BJ (cell line): ENCODE results near the gene TXNL4B. TPM values are rescaled to one million over a fixed set of nuclear protein-coding genes. Genes with fewer than 3 reads are reported as not detected.

Experiments
- CTCF ChIA-PET: fragments of 350-600 bp; formaldehyde crosslinking; extraction: SDS; loops from one replicate; lab custom pipeline; 2021; ENCODE audit warnings: antibody characterized with exemption, inconsistent platforms; lab: Yijun Ruan, JAX
- POLR2A ChIA-PET: fragments of 300-600 bp; sonication (Branson Sonifier 250); formaldehyde crosslinking; extraction: SDS; loops from one replicate; lab custom pipeline; 2021; ENCODE audit warnings: antibody characterized with exemption; lab: Charles Lee
- DNase-seq: peaks from one replicate; pipeline ENCODE4 v3.0.0-alpha.2; 2011; ENCODE audit warnings: low read depth
- H3K27me3 ChIP-seq: 2 replicates; pipeline ENCODE4 v1.6.0; 2011; ENCODE audit warnings: low read length; ENCODE audit not compliant: control insufficient read depth, insufficient read depth
- H3K36me3 ChIP-seq: 2 replicates; pipeline ENCODE4 v1.5.1; 2011; ENCODE audit warnings: low read length; ENCODE audit not compliant: control insufficient read depth, insufficient read depth
- H3K4me3 ChIP-seq: 2 replicates; pipeline ENCODE4 v1.5.1; 2011; ENCODE audit warnings: low read depth, mild to moderate bottlenecking, control low read depth, low read length
- polyA plus RNA-seq: library from polyadenylated mRNA; depleted of rRNA; stranded (reverse); fragments of >200 nt; gene quantifications from 2 replicates; pipeline ENCODE4 v1.2.3, GENCODE V29; 2011
- TF ChIP-seq, protein P1 (sequence below): IDR thresholded peaks from 2 replicates; pipeline ENCODE4 v1.5.1; 2011; ENCODE audit warnings: low read depth, mild to moderate bottlenecking, control low read depth, inconsistent platforms, low read length, moderate library complexity; ENCODE audit not compliant: insufficient read depth

The TXNL4B gene
- polyA plus RNA-seq, 1 experiment, result 8.3 TPM

DNA sequence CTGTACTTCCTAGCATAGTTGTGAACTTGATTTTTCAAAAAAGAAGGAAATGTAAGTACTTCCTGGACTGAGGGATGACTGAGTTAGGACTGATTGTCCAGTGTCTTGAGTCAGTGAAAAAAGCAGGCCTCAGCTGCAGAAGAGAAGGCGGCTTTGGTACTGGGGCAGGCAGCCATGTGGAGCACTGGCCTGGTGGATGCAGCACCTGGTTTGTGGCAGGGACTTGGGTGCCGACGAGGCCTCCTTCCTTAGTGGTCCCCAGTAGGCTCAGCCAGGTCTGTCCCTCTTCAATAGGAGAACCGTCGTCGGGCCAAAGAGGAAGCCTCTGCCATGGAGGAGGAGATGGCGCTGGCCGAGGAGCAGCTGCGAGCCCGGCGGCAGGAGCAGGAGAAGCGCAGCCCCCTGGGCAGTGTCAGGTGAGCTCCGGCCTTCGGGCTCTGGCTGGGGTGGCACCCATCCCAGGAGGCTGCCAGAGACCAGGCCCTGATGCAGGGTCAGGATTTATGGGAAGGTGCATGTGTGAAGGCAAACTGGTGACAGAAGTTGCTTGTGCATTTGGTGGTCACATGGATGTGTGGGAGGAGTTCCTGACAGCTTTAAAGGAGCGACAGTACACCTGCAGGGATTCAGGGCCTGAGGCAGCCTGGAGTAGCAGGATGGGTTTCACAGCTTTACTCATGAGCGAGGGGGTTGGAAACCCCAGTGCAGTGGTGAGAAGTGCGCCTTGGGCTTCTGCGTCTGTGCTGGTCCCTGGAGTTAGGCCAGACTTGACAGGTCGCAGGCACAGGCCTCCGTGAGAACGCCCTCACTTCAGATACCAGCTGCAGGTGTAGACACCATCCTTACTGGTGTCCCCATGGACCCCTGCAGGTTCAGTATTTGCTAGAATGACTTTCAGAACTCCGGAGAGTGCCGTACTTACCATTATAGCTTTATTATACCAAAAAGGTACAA lies 17.5 kb upstream of the TXNL4B start:
- POLR2A ChIA-PET, result no interaction called here
- no peak overlapping the region for H3K4me3 ChIP-seq
- H3K36me3 ChIP-seq, result peaks cover 40% of the 10 kb centered on the region
- CTCF ChIA-PET, result interaction anchor here (1.5 to 1.9 kb wide), 2 partner anchors 12 to 14 kb away, joined by 4 to 10 read pairs; no protein-coding TSS in a partner anchor
- TF ChIP-seq, protein P1, sequence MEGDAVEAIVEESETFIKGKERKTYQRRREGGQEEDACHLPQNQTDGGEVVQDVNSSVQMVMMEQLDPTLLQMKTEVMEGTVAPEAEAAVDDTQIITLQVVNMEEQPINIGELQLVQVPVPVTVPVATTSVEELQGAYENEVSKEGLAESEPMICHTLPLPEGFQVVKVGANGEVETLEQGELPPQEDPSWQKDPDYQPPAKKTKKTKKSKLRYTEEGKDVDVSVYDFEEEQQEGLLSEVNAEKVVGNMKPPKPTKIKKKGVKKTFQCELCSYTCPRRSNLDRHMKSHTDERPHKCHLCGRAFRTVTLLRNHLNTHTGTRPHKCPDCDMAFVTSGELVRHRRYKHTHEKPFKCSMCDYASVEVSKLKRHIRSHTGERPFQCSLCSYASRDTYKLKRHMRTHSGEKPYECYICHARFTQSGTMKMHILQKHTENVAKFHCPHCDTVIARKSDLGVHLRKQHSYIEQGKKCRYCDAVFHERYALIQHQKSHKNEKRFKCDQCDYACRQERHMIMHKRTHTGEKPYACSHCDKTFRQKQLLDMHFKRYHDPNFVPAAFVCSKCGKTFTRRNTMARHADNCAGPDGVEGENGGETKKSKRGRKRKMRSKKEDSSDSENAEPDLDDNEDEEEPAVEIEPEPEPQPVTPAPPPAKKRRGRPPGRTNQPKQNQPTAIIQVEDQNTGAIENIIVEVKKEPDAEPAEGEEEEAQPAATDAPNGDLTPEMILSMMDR, result no peak
- H3K27me3 ChIP-seq, result no peaks in the 10 kb centered on the region
- no peak for DNase-seq

DNA sequence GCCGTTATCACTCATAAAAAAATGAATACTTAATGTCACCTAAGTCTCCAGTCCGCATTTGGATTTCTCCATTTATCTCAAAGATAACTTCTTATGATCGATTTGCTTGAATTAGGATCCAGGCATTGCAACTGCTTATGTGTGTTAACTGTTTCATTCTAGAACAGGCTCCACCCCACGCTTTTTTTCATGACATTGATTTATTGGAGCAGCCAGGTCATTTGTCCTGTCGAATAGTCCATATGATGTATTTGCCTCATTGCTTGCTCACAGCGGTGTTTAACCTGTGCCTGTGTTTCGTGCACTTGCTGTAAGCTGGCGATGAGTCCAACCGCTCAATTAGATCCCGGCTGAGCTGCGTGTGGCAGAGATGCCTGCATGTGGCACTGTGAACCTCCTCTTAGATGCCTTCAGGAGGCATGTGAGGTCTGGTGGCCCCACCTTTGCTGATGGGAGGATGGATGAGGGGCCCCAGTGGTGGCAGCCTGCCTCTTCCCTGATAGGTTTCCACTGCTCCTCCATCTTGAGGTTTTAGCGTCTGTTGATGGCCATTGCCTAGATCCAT lies 16.6 kb upstream of the TXNL4B start:
- POLR2A ChIA-PET, result no interaction called here
- Histone ChIP-seq H3K27me3 (no peaks in the 10 kb centered on the region), H3K36me3 (peaks cover 49% of the 10 kb centered on the region), H3K4me3 (no peak overlapping the region)
- TF ChIP-seq, protein P1, result no peak
- DNase-seq, result no peak
- CTCF ChIA-PET, result interaction anchor here (1.5 to 1.9 kb wide), 2 partner anchors 15 kb away, joined by 3 to 10 read pairs; no protein-coding TSS in a partner anchor

DNA sequence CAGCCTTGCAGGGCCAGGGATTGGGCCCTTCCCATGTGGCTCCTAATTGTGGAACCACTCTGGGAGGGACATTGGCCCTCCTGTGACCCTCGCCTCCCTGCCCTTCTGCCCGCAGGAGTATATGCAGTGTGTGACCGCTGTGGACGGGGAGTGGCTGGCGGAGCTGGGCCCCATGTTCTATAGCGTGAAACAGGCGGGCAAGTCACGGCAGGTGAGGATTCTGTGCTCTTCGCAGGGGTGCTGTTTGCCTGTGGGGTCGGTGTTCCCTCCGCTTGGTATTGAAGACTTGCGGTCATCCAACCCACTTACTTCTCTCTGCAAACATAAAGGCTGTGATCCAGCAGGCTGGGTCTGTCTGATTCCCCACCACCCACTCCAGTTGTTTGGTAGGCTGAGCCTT lies 15.9 kb upstream of the TXNL4B start:
- POLR2A ChIA-PET, result no interaction called here
- Histone ChIP-seq H3K27me3 (no peaks in the 10 kb centered on the region), H3K4me3 (no peak overlapping the region), H3K36me3 (peaks cover 56% of the 10 kb centered on the region)
- CTCF ChIA-PET, result interaction anchor here (1.1 to 1.5 kb wide), 2 partner anchors 8 to 16 kb away, joined by 3 read pairs; no protein-coding TSS in a partner anchor
- TF ChIP-seq, protein P1, result no peak
- DNase-seq, result no peak

DNA sequence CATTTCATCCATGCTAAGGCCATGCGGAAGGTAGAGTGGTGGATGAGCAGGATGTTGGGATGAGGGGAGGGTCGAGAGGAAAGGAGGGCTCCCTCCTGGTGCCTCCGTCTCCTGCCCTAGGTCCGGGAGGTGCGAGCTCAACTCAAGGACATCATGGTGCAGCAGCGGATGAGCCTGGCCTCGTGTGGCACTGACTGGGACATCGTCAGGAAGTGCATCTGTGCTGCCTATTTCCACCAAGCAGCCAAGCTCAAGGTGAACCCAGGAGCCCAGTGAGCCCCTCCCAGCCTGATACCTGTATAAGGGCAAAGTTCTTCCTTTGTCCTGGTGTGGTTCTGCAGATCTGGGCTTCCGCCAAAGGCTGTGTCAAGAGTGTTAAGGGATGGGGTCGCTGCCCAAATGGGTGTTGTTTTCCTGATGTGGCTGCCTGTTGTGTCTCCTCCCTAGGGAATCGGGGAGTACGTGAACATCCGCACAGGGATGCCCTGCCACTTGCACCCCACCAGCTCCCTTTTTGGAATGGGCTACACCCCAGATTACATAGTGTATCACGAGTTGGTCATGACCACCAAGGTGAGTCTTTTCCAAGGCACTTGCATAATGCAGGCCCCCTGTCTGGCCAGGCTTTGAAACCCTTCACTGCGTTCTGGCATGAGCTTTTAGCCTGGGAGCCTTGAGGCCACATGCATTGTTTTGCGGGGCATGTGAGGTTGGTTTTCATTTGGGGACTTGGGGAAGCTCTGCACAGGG lies 15.1 kb upstream of the TXNL4B start:
- TF ChIP-seq, protein P1, result no peak
- POLR2A ChIA-PET, result no interaction called here
- no peak for DNase-seq

More for the DNA sequence above, 15.1 kb upstream of the TXNL4B start:
- H3K27me3 ChIP-seq, result no peaks in the 10 kb centered on the region
- peaks cover 63% of the 10 kb centered on the region for H3K36me3 ChIP-seq
- no peak overlapping the region for H3K4me3 ChIP-seq
- CTCF ChIA-PET, result interaction anchor here (1.1 to 1.5 kb wide), 2 partner anchors 9 to 17 kb away, joined by 3 read pairs; no protein-coding TSS in a partner anchor
